CD4-positive, CD25-positive, alpha-beta regulatory T cell (primary cell): Measurements from ENCODE around the gene RPS15. TPM values are rescaled to one million over a fixed set of nuclear protein-coding genes. Genes with fewer than 3 reads are reported as not detected.

ENCODE experiments used
- ATAC-seq, 2 donors: fragments of 150-1000 bp; cut with Tn5 transposase; one replicate each; pipeline ENCODE4 v1.10.0; 2021; ENCODE audit warnings: low read depth in 2 of 2, moderate number of reproducible peaks in 2 of 2, moderate library complexity in 1 of 2
- DNase-seq, 3 donors: peaks; one replicate each; pipeline versions ENCODE4 v3.0.0 to v3.0.0-alpha.2; 2012 to 2022; ENCODE audit warnings: mixed read lengths in 1 of 3
- H3K27ac ChIP-seq: one replicate; pipeline ENCODE4 v1.7.0; 2013; ENCODE audit warnings: mild to moderate bottlenecking, low read length; ENCODE audit not compliant: insufficient read depth, poor library complexity, severe bottlenecking
- H3K27me3 ChIP-seq: one replicate; pipeline ENCODE4 v1.7.0; 2013; ENCODE audit warnings: low read length; ENCODE audit not compliant: control insufficient read depth, insufficient read depth
- H3K36me3 ChIP-seq: one replicate; pipeline ENCODE4 v1.7.0; 2013; ENCODE audit warnings: mild to moderate bottlenecking, low read length, moderate library complexity; ENCODE audit not compliant: control insufficient read depth, insufficient read depth
- H3K4me1 ChIP-seq: 2 replicates; pipeline ENCODE4 v1.7.0; 2013; ENCODE audit warnings: mild to moderate bottlenecking, low read length; ENCODE audit not compliant: insufficient read depth, control insufficient read depth, poor library complexity, severe bottlenecking
- H3K4me3 ChIP-seq: one replicate; pipeline ENCODE4 v1.7.0; 2013; ENCODE audit warnings: low read depth, mild to moderate bottlenecking, low read length, moderate library complexity
- H3K9me3 ChIP-seq, 2 experiments: 1 replicate in 1 of 2; 2 replicates in 1 of 2; pipeline ENCODE4 v1.7.0; 2013; ENCODE audit warnings: low read length in 2 of 2, mild to moderate bottlenecking in 1 of 2, moderate library complexity in 1 of 2; ENCODE audit not compliant: control insufficient read depth in 2 of 2
- H3K27ac Mint-ChIP-seq, 3 donors: one replicate each; pipeline ENCODE4 v1.8.0; 2020 to 2022; ENCODE audit warnings: mild to moderate bottlenecking in 3 of 3, mixed read lengths in 3 of 3, moderate library complexity in 2 of 3
- H3K27me3 Mint-ChIP-seq: one replicate; pipeline ENCODE4 v1.8.0; 2022; ENCODE audit warnings: mild to moderate bottlenecking, mixed read lengths
- H3K36me3 Mint-ChIP-seq: one replicate; pipeline ENCODE4 v1.8.0; 2020; ENCODE audit warnings: mixed read lengths
- H3K4me1 Mint-ChIP-seq, 4 donors: one replicate each; pipeline ENCODE4 v1.8.0; 2020 to 2022; ENCODE audit warnings: mixed read lengths in 4 of 4, mild to moderate bottlenecking in 1 of 4
- H3K4me3 Mint-ChIP-seq, 4 donors: one replicate each; pipeline ENCODE4 v1.8.0; 2020 to 2022; ENCODE audit warnings: mild to moderate bottlenecking in 4 of 4, mixed read lengths in 4 of 4, moderate library complexity in 3 of 4
- H3K9me3 Mint-ChIP-seq, 7 donors: one replicate each; pipeline ENCODE4 v1.8.0; 2020 to 2022; ENCODE audit warnings: mixed read lengths in 7 of 7, mild to moderate bottlenecking in 3 of 7, moderate library complexity in 2 of 7
- polyA plus RNA-seq, 4 donors: library from polyadenylated mRNA; unstranded; fragments of 300-500 nt; fragmentation: Illumina TruSeq; gene quantifications; one replicate each; pipeline ENCODE4 v1.2.3, GENCODE V29; 2021
- total RNA-seq: library from RNA; stranded (reverse); gene quantifications from one replicate; pipeline ENCODE4 v1.2.3, GENCODE V29; 2022

Gene RPS15
- total and polyA plus RNA-seq, 5 donors from 2014 or later = 1,352 to 3,453 (median 2,915) TPM

DNA sequence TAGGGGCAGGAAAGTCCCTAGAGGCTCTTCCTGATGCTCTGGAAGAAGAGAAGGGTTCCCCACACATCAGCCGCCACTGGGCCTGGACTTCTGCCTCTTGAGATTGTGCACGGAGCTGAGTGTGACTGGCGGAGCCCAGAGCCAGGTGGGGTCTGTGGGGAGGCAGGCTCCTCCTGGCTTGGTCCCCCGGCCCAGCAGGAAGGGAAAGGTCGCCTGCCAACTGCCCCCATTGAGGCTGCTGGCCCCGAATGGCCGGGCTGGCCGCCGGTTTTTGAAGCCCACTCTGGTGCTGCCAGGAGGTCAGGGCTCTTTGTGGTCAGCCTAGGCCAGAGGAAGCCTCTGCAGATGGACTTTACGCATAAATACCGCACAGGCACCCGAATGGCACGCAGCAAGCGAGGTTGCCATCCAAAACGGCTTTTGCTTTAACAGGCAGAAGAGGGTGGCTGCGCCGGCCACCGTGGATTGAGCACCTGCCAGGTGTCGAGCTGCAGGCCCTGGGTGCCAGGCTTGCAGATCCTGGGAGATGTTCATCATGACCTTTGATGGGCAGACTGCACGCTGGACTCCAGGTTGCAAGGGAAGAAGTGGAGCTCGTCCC, 25.8 kb upstream of the RPS15 start:
- peaks cover 15% of the 10 kb centered on the region for H3K36me3 Mint-ChIP-seq
- peak overlapping the region in 1 of 3 donors; percentile 62 for H3K27ac Mint-ChIP-seq
- no peak for DNase-seq
- H3K9me3 Mint-ChIP-seq = no peaks in the 10 kb centered on the region
- no peaks in the 10 kb centered on the region for H3K27me3 ChIP-seq
- H3K4me3 Mint-ChIP-seq = peak overlapping the region in 2 of 4 donors; percentile 71 to 95
- peaks cover 25% of the 10 kb centered on the region for H3K36me3 ChIP-seq
- H3K4me1 ChIP-seq = peaks cover 76% of the 10 kb centered on the region
- no peaks in the 10 kb centered on the region for H3K27me3 Mint-ChIP-seq
- H3K9me3 ChIP-seq = no peaks in the 10 kb centered on the region
- no peak overlapping the region for H3K27ac ChIP-seq
- H3K4me3 ChIP-seq = no peak overlapping the region
- ATAC-seq = no peak
- peaks cover 0 to 86% (median 45%) of the 10 kb centered on the region in 4 donors for H3K4me1 Mint-ChIP-seq

DNA sequence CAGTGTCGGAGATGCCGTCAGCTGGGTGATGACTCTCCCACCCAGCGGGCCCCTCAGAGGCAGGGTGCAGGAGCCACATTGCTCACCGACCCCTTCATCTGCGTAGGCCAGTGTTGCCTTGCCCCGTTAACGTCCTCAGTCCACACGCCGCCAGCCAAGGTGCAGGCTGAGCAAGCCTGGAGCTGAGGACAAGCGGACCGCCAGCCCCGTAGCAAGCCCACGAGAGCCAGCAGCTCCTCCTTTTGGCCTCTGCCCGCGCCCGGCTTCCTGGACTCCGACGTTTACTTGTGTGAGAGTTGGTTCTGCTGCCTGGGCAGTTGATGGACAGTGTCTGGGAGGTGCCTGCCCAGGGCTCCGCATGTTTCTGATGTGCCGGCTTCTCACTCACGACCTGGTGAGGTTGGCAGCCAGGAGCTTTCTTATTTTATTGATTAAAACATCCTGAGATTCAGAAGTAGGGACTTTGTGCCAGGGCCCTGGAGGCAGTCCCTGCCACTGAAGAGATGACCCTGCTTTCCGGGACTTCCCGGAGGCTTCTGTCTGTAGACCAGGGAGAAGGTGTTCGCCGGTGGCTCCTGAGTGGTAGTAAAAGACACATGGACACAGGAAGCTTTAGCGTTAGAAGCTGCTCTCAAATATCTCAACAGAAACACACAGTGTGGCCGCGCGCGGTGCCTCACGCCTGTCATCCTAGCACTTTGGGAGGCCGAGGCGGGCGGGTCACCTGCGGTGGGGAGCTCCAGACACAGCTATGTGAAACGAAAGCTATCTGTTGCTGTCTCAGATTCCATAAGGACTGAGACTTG, 25.0 kb upstream of the RPS15 start:
- peak overlapping the region in 1 of 3 donors; percentile 52 for H3K27ac Mint-ChIP-seq
- Histone ChIP-seq H3K27me3 (no peaks in the 10 kb centered on the region), H3K36me3 (peaks cover 32% of the 10 kb centered on the region), H3K4me1 (peaks cover 76% of the 10 kb centered on the region), H3K9me3 (no peaks in the 10 kb centered on the region), H3K27ac (no peak overlapping the region), H3K4me3 (no peak overlapping the region)
- H3K4me3 Mint-ChIP-seq = peak overlapping the region in 3 of 4 donors; percentile 56 to 79 (median 75)
- no peaks in the 10 kb centered on the region for H3K27me3 Mint-ChIP-seq
- H3K9me3 Mint-ChIP-seq = no peaks in the 10 kb centered on the region
- no peak for DNase-seq
- H3K4me1 Mint-ChIP-seq = peaks cover 0 to 94% (median 48%) of the 10 kb centered on the region in 4 donors
- ATAC-seq = no peak
- peaks cover 19% of the 10 kb centered on the region for H3K36me3 Mint-ChIP-seq

GRCh38 chr19:1416014-1416841, 22.0 kb upstream of the RPS15 start:
- Histone ChIP-seq H3K27me3 (no peaks in the 10 kb centered on the region), H3K36me3 (peaks cover 54% of the 10 kb centered on the region), H3K9me3 (no peaks in the 10 kb centered on the region), H3K4me1 (peaks cover 51% of the 10 kb centered on the region), H3K27ac (peak overlapping the region; percentile 30), H3K4me3 (peak overlapping the region; percentile 19)
- Mint-ChIP-seq H3K4me3 (peak overlapping the region in 1 of 4 donors; percentile 38), H3K27ac (peak overlapping the region in 2 of 3 donors; percentile 25 to 26), H3K36me3 (peaks cover 25% of the 10 kb centered on the region), H3K27me3 (no peaks in the 10 kb centered on the region), H3K9me3 (peaks cover 0 to 2% (median 0%) of the 10 kb centered on the region in 7 donors), H3K4me1 (peaks cover 0 to 75% (median 32%) of the 10 kb centered on the region in 4 donors)
- DNase-seq (no peak), ATAC-seq (no peak)

DNA sequence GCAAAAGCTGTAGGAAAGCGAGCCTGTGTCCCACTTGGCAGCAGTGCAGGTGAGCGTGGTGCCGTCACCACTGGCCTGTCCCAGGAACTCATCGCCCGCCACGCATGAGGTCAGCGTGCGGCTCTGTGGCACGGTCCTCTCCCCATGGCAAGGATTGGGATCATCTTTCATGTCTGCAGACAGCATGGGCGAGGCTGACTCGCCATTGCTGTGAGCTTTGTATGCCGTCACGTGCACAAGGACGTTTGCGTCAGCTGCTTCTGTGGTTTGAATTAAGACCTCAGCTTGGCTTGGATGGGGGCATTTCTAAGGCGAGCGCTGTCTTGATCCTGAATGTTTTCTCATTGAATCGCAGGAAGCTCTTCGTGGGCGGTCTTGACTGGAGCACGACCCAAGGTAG, 21.1 kb upstream of the RPS15 start:
- Histone ChIP-seq H3K4me1 (peaks cover 42% of the 10 kb centered on the region), H3K4me3 (no peak overlapping the region), H3K27me3 (no peaks in the 10 kb centered on the region), H3K36me3 (peaks cover 59% of the 10 kb centered on the region), H3K27ac (no peak overlapping the region), H3K9me3 (no peaks in the 10 kb centered on the region)
- H3K36me3 Mint-ChIP-seq = peaks cover 25% of the 10 kb centered on the region
- ATAC-seq = no peak
- DNase-seq = no peak
- H3K4me3 Mint-ChIP-seq = peak overlapping the region in 1 of 4 donors; percentile 56
- no peaks in the 10 kb centered on the region for H3K27me3 Mint-ChIP-seq
- H3K9me3 Mint-ChIP-seq = peaks cover 0 to 2% (median 0%) of the 10 kb centered on the region in 7 donors
- H3K4me1 Mint-ChIP-seq = peaks cover 0 to 66% (median 27%) of the 10 kb centered on the region in 4 donors
- H3K27ac Mint-ChIP-seq = peak overlapping the region in 1 of 3 donors; percentile 55

DNA sequence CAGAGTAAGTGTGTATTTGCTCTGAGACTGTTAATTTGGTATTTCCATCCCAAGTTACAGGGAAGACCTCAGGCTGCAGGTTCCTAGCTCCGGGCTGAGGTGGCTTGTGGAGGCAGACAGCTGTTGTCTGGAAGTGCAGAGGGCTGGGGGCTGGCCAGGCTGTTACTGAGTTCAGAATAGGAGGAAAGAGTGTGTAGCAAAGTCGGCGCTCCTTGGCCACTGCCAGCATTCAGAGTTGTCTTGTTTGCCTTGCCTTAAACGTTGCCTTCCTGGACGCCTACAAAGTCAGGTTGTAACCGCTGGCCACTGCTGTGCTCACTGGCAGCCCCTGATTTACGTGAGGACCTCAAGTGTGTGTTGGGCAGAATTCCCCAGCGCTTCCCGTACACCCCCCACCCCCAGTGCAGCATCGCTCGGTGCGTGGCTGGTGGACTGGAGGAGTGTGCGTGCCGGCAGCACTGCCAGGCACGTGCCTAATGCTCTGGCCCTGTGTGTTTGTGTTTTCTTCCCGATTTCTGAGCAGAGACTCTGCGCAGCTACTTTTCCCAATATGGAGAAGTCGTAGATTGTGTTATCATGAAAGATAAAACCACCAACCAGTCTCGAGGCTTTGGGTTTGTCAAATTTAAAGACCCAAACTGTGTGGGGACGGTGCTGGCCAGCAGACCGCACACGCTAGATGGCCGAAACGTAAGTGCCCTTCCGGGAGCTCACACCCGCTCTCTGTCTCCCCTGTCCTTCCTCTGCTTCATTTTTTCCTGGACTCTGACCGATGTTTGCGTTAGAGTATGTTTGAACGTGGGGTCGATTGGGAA, 20.3 kb upstream of the RPS15 start:
- DNase-seq (no peak), ATAC-seq (no peak)
- peaks cover 34% of the 10 kb centered on the region for H3K4me1 ChIP-seq
- no peaks in the 10 kb centered on the region for H3K9me3 ChIP-seq
- Mint-ChIP-seq H3K9me3 (peaks cover 0 to 2% (median 0%) of the 10 kb centered on the region in 7 donors), H3K4me1 (peaks cover 0 to 58% (median 24%) of the 10 kb centered on the region in 4 donors), H3K27ac (peak overlapping the region in 1 of 3 donors; percentile 56), H3K27me3 (no peaks in the 10 kb centered on the region), H3K36me3 (peaks cover 32% of the 10 kb centered on the region), H3K4me3 (peak overlapping the region in 1 of 4 donors; percentile 56)
- H3K27ac ChIP-seq = no peak overlapping the region
- no peaks in the 10 kb centered on the region for H3K27me3 ChIP-seq
- H3K4me3 ChIP-seq = no peak overlapping the region
- H3K36me3 ChIP-seq = peaks cover 59% of the 10 kb centered on the region

DNA sequence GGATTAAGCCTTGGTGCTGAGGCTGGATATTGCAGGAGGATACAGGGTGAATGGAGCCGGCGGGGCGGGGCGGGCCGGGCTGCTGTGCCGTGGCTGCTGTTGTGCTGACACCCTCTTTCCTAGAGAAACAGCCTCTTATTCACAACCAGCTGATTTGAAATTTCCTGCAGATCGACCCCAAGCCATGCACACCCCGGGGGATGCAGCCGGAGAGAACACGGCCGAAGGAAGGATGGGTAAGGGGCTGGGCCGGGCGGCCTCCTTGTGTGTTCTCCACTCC, 19.8 kb upstream of the RPS15 start:
- H3K9me3 Mint-ChIP-seq = peaks cover 0 to 2% (median 0%) of the 10 kb centered on the region in 7 donors
- Histone ChIP-seq H3K27me3 (no peaks in the 10 kb centered on the region), H3K9me3 (no peaks in the 10 kb centered on the region), H3K27ac (no peak overlapping the region), H3K4me3 (no peak overlapping the region), H3K4me1 (peaks cover 29% of the 10 kb centered on the region), H3K36me3 (peaks cover 60% of the 10 kb centered on the region)
- DNase-seq (no peak), ATAC-seq (no peak)
- H3K4me3 Mint-ChIP-seq = no peak overlapping the region
- H3K27me3 Mint-ChIP-seq = no peaks in the 10 kb centered on the region
- no peak overlapping the region for H3K27ac Mint-ChIP-seq
- H3K36me3 Mint-ChIP-seq = peaks cover 32% of the 10 kb centered on the region
- H3K4me1 Mint-ChIP-seq = peaks cover 0 to 53% (median 23%) of the 10 kb centered on the region in 4 donors
